Inflammatory macrophage (primary cell): Measurements from ENCODE around the gene APEH.

Experiments used
- DNase-seq, 2 donors: peaks; one replicate each; pipeline ENCODE4 v3.0.0-alpha.2; 2020 to 2022

The APEH gene

GRCh38 chr3:49727924-49728361 is 53.8 kb downstream of the APEH start:
- no peak for DNase-seq

- no peak for DNase-seq
These were observed 55.9 kb downstream of the APEH start for GRCh38 chr3:49729966-49730609.

- no peak for DNase-seq
These were observed 58.4 kb downstream of the APEH start for GRCh38 chr3:49732597-49732996.

- DNase-seq: peak in 1 of 2 donors; percentile 32
These were observed 59.4 kb downstream of the APEH start for GRCh38 chr3:49733551-49733950.
